Trophoblast cell (in vitro differentiated cells and primary cell): Measurements from ENCODE around the gene CYP4B1. TPM values are rescaled to one million over a fixed set of nuclear protein-coding genes. Genes with fewer than 3 reads are reported as not detected.

Source experiments
- DNase-seq, 2 donors: peaks; one replicate each; pipeline ENCODE4 v3.0.0-alpha.2; 2016
- H2AFZ ChIP-seq: 2 replicates; pipeline ENCODE4 v1.6.1; 2013; ENCODE audit warnings: low read length, moderate library complexity, mild to moderate bottlenecking; ENCODE audit not compliant: insufficient read depth, poor library complexity
- H2AK5ac ChIP-seq: 2 replicates; pipeline ENCODE4 v1.6.1; 2013; ENCODE audit warnings: mild to moderate bottlenecking, low read length
- H2BK120ac ChIP-seq: 2 replicates; pipeline ENCODE4 v1.6.1; 2013; ENCODE audit warnings: low read length, mild to moderate bottlenecking, moderate library complexity; ENCODE audit not compliant: insufficient read depth, poor library complexity
- H2BK12ac ChIP-seq: 2 replicates; pipeline ENCODE4 v1.6.1; 2013; ENCODE audit warnings: mild to moderate bottlenecking, low read length, moderate library complexity
- H2BK5ac ChIP-seq: 2 replicates; pipeline ENCODE4 v1.6.1; 2013; ENCODE audit warnings: low read length, low read depth, moderate library complexity, mild to moderate bottlenecking; ENCODE audit not compliant: poor library complexity
- H3K14ac ChIP-seq: 2 replicates; pipeline ENCODE4 v1.6.1; 2013; ENCODE audit warnings: mild to moderate bottlenecking, low read length
- H3K18ac ChIP-seq: 2 replicates; pipeline ENCODE4 v1.6.1; 2013; ENCODE audit warnings: mild to moderate bottlenecking, low read length
- H3K23ac ChIP-seq: 2 replicates; pipeline ENCODE4 v1.6.1; 2013; ENCODE audit warnings: low read length
- H3K27ac ChIP-seq: 2 replicates; pipeline ENCODE4 v1.5.1; 2013; ENCODE audit warnings: low read depth, mild to moderate bottlenecking, inconsistent platforms, low read length, moderate library complexity
- H3K27me3 ChIP-seq: 2 replicates; pipeline ENCODE4 v1.6.1; 2013; ENCODE audit warnings: inconsistent platforms, mild to moderate bottlenecking, low read length, moderate library complexity; ENCODE audit not compliant: insufficient read depth
- H3K36me3 ChIP-seq, 2 experiments: 1 replicate in 1 of 2; 2 replicates in 1 of 2; pipeline ENCODE4 v1.6.1; 2013; ENCODE audit warnings: low read length in 2 of 2, mild to moderate bottlenecking in 2 of 2, moderate library complexity in 1 of 2; ENCODE audit not compliant: insufficient read depth in 2 of 2, control insufficient read depth in 1 of 2
- H3K4ac ChIP-seq: 2 replicates; pipeline ENCODE4 v1.6.1; 2013; ENCODE audit warnings: low read depth, mild to moderate bottlenecking, low read length, moderate library complexity
- H3K4me1 ChIP-seq, 2 experiments: 1 replicate in 1 of 2; 2 replicates in 1 of 2; pipeline ENCODE4 v1.6.1; 2013; ENCODE audit warnings: low read length in 2 of 2, mild to moderate bottlenecking in 2 of 2, moderate library complexity in 1 of 2; ENCODE audit not compliant: insufficient read depth in 2 of 2, control insufficient read depth in 1 of 2
- H3K4me2 ChIP-seq: 2 replicates; pipeline ENCODE4 v1.6.1; 2013; ENCODE audit warnings: inconsistent platforms, mild to moderate bottlenecking, low read length, moderate library complexity
- H3K4me3 ChIP-seq: 2 replicates; pipeline ENCODE4 v1.5.1; 2013; ENCODE audit warnings: mild to moderate bottlenecking, low read depth, low read length, inconsistent platforms
- H3K79me1 ChIP-seq: one replicate; pipeline ENCODE4 v1.6.1; 2013; ENCODE audit warnings: low read length
- H3K79me2 ChIP-seq: 2 replicates; pipeline ENCODE4 v1.6.1; 2013; ENCODE audit warnings: low read length, mild to moderate bottlenecking; ENCODE audit not compliant: control insufficient read depth, insufficient read depth, poor library complexity
- H3K9ac ChIP-seq: 2 replicates; pipeline ENCODE4 v1.6.1; 2013; ENCODE audit warnings: mild to moderate bottlenecking, low read length
- H3K9me3 ChIP-seq: 2 replicates; pipeline ENCODE4 v1.6.1; 2013; ENCODE audit warnings: low read depth, mild to moderate bottlenecking, control low read depth, inconsistent platforms, low read length; ENCODE audit not compliant: insufficient read depth
- H4K12ac ChIP-seq: 2 replicates; pipeline ENCODE4 v1.6.1; 2013; ENCODE audit warnings: low read depth, mild to moderate bottlenecking, low read length, moderate library complexity
- H4K8ac ChIP-seq: 2 replicates; pipeline ENCODE4 v1.6.1; 2013; ENCODE audit warnings: low read depth, mild to moderate bottlenecking, low read length, moderate library complexity
- H4K91ac ChIP-seq: one replicate; pipeline ENCODE4 v1.6.1; 2013; ENCODE audit warnings: low read depth, mild to moderate bottlenecking, low read length, moderate library complexity
- WGBS: extraction: QIAGEN DNeasy Blood & Tissue Kit; methylation state at CpG from one replicate; pipeline ENCODE4 v1.1.7; 2013; ENCODE audit warnings: missing lambda C conversion rate; ENCODE audit not compliant: insufficient read length, insufficient coverage; ENCODE audit errors: extremely low coverage; 5-methylcytosine and 5-hydroxymethylcytosine counted together
- polyA plus RNA-seq: library from polyadenylated mRNA; stranded (reverse); fragments of 200-250 nt; gene quantifications from 2 replicates; pipeline ENCODE4 v1.2.3, GENCODE V29; 2013

The CYP4B1 gene
- 0.06 and 0.07 TPM in 2 replicates for polyA plus RNA-seq

- no peak within 1 kb of the TSS for H2BK12ac ChIP-seq
These were observed at the start of gene CYP4B1 for GRCh38 chr1:46798810-46799209. CYP4B1 (plus strand) TSS chr1:46799046; CDS start chr1:46799082, 36 bp downstream.

GRCh38 chr1:46749404-46749803 lies 49.4 kb upstream of the CYP4B1 start:
- no CpG with 5 or more reads among the region's 1 CpG for WGBS
- Histone ChIP-seq H3K4me2 (no peak overlapping the region), H3K27ac (no peak overlapping the region), H3K4me1 (no peaks in the 10 kb centered on the region), H3K18ac (no peak overlapping the region), H3K9me3 (no peaks in the 10 kb centered on the region), H3K23ac (no peak overlapping the region), H3K4ac (no peak overlapping the region), H4K8ac (no peak overlapping the region), H3K4me3 (no peak overlapping the region), H4K12ac (no peak overlapping the region), H3K79me1 (no peaks in the 10 kb centered on the region), H3K9ac (no peak overlapping the region), H3K36me3 (no peaks in the 10 kb centered on the region), H4K91ac (no peak overlapping the region), H3K79me2 (no peaks in the 10 kb centered on the region), H3K27me3 (no peaks in the 10 kb centered on the region), H2BK12ac (no peak overlapping the region), H3K14ac (no peak overlapping the region), H2BK120ac (no peak overlapping the region), H2AK5ac (no peak overlapping the region), H2BK5ac (no peak overlapping the region), H2AFZ (no peak overlapping the region)
- DNase-seq: peak in 1 of 2 donors; percentile 16

More at GRCh38 chr1:46798810-46799209, at the start of gene CYP4B1:
- Histone ChIP-seq H2AFZ (no peak within 1 kb of the TSS), H3K9ac (no peak within 1 kb of the TSS), H4K12ac (no peak within 1 kb of the TSS), H3K36me3 (no peaks in the 10 kb centered on the region), H4K8ac (no peak within 1 kb of the TSS), H3K23ac (no peak within 1 kb of the TSS), H3K14ac (no peak within 1 kb of the TSS), H3K4me2 (no peak within 1 kb of the TSS), H4K91ac (no peak within 1 kb of the TSS), H3K27me3 (no peaks in the 10 kb centered on the region), H3K18ac (no peak within 1 kb of the TSS), H2BK5ac (no peak within 1 kb of the TSS), H3K27ac (no peak within 1 kb of the TSS), H3K4ac (no peak within 1 kb of the TSS), H2AK5ac (no peak within 1 kb of the TSS), H3K4me1 (no peaks in the 10 kb centered on the region), H3K4me3 (no peak within 1 kb of the TSS), H3K9me3 (no peaks in the 10 kb centered on the region), H3K79me1 (no peaks in the 10 kb centered on the region), H2BK120ac (no peak within 1 kb of the TSS), H3K79me2 (no peaks in the 10 kb centered on the region)
- DNase-seq: no peak
- WGBS: no CpG with 5 or more reads among the region's 4 CpGs

GRCh38 chr1:46749921-46750404 lies 48.9 kb upstream of the CYP4B1 start:
- Histone ChIP-seq H3K4ac (no peak overlapping the region), H3K27ac (no peak overlapping the region), H3K27me3 (no peaks in the 10 kb centered on the region), H3K18ac (no peak overlapping the region), H4K8ac (no peak overlapping the region), H3K36me3 (no peaks in the 10 kb centered on the region), H2AK5ac (no peak overlapping the region), H3K4me1 (peaks cover 0 to 2% of the 10 kb centered on the region in 2 experiments), H3K4me3 (no peak overlapping the region), H4K91ac (no peak overlapping the region), H2BK5ac (no peak overlapping the region), H3K79me2 (no peaks in the 10 kb centered on the region), H3K9me3 (no peaks in the 10 kb centered on the region), H3K23ac (no peak overlapping the region), H2AFZ (no peak overlapping the region), H4K12ac (no peak overlapping the region), H3K4me2 (no peak overlapping the region), H2BK120ac (no peak overlapping the region), H3K14ac (no peak overlapping the region), H3K9ac (no peak overlapping the region), H2BK12ac (no peak overlapping the region), H3K79me1 (no peaks in the 10 kb centered on the region)
- no CpG with 5 or more reads among the region's 7 CpGs for WGBS
- DNase-seq: peak in 1 of 2 donors; percentile 19

GRCh38 chr1:46753985-46754384 lies 44.9 kb upstream of the CYP4B1 start:
- no peak for DNase-seq
- H2BK5ac ChIP-seq: no peak overlapping the region
- H2AFZ ChIP-seq: no peak overlapping the region
- no peak overlapping the region for H4K8ac ChIP-seq
- peaks cover 17 to 20% of the 10 kb centered on the region in 2 experiments for H3K4me1 ChIP-seq
- H3K36me3 ChIP-seq: no peaks in the 10 kb centered on the region
- H3K27ac ChIP-seq: no peak overlapping the region
- peaks cover 5% of the 10 kb centered on the region for H3K79me1 ChIP-seq
- H3K27me3 ChIP-seq: no peaks in the 10 kb centered on the region
- H2BK120ac ChIP-seq: no peak overlapping the region
- no peak overlapping the region for H3K4ac ChIP-seq
- no peaks in the 10 kb centered on the region for H3K79me2 ChIP-seq
- no peak overlapping the region for H4K91ac ChIP-seq
- H3K14ac ChIP-seq: no peak overlapping the region
- no peak overlapping the region for H3K23ac ChIP-seq
- H4K12ac ChIP-seq: no peak overlapping the region
- no peaks in the 10 kb centered on the region for H3K9me3 ChIP-seq
- H2BK12ac ChIP-seq: peak overlapping the region; percentile 69
- H3K9ac ChIP-seq: no peak overlapping the region
- no peak overlapping the region for H2AK5ac ChIP-seq
- H3K4me2 ChIP-seq: no peak overlapping the region
- H3K18ac ChIP-seq: no peak overlapping the region
- no peak overlapping the region for H3K4me3 ChIP-seq
- no CpG with 5 or more reads among the region's 1 CpG for WGBS
